T-cell (primary cell): ENCODE measurements around the gene FOXG1. TPM values are rescaled to one million over a fixed set of nuclear protein-coding genes. Genes with fewer than 3 reads are reported as not detected.

ENCODE experiments used
- ATAC-seq, 4 experiments: fragments of 200-7000 bp in 3 of 4; fragments of 150-1000 bp in 1 of 4; cut with Tn5 transposase; replicated peaks in 1 of 4; 1 replicate in 3 of 4; 2 replicates in 1 of 4; pipeline ENCODE4 v1.10.0; 2021; ENCODE audit warnings: moderate library complexity in 3 of 4, mild to moderate bottlenecking in 2 of 4, moderate number of reproducible peaks in 1 of 4
- CTCF ChIA-PET, 2 donors: fragments of 300-600 bp; sonication (Branson Sonifier 250); formaldehyde crosslinking; loops; one replicate each; lab custom pipeline; 2022; ENCODE audit warnings: antibody characterized with exemption in 2 of 2; lab: Charles Lee
- POLR2A ChIA-PET, 2 donors: fragments of 300-600 bp; sonication (Branson Sonifier 250); formaldehyde crosslinking; loops; one replicate each; lab custom pipeline; 2022; ENCODE audit warnings: antibody characterized with exemption in 2 of 2; lab: Charles Lee
- DNase-seq, 35 experiments: peaks; one replicate each; pipeline versions ENCODE4 v3.0.0 to v3.0.0-alpha.2; 2013 to 2023
- H3K27ac ChIP-seq: one replicate; pipeline ENCODE4 v1.5.1; 2013; ENCODE audit warnings: low read length
- H3K27me3 ChIP-seq, 2 experiments: replicated peaks in 1 of 2; 1 replicate in 1 of 2; 2 replicates in 1 of 2; pipeline versions ENCODE4 v1.6.1 to v1.7.0; 2013; ENCODE audit warnings: low read length in 1 of 2, mixed read lengths in 1 of 2; ENCODE audit not compliant: control insufficient read depth in 2 of 2, insufficient read depth in 2 of 2; ENCODE audit errors: extremely low read depth in 1 of 2
- H3K36me3 ChIP-seq, 2 donors: 1 replicate in 1 of 2; 2 replicates in 1 of 2; pipeline versions ENCODE4 v1.6.1 to v1.7.0; 2013; ENCODE audit warnings: low read length in 1 of 2; ENCODE audit not compliant: control insufficient read depth in 2 of 2, insufficient read depth in 1 of 2; ENCODE audit errors: extremely low read depth in 1 of 2
- H3K4me1 ChIP-seq, 2 experiments: 1 replicate in 1 of 2; 2 replicates in 1 of 2; pipeline versions ENCODE4 v1.6.1 to v1.7.0; 2013; ENCODE audit warnings: low read length in 2 of 2, mixed read lengths in 1 of 2; ENCODE audit not compliant: insufficient read depth in 2 of 2, control insufficient read depth in 1 of 2; ENCODE audit errors: extremely low read depth in 1 of 2
- H3K4me3 ChIP-seq, 2 donors: 1 replicate in 1 of 2; 2 replicates in 1 of 2; pipeline versions ENCODE4 v1.5.1 to v1.7.0; 2013; ENCODE audit warnings: mild to moderate bottlenecking in 2 of 2, low read length in 1 of 2, moderate library complexity in 1 of 2; ENCODE audit not compliant: control insufficient read depth in 1 of 2; ENCODE audit errors: extremely low read depth in 1 of 2
- H3K9me3 ChIP-seq: 2 replicates; pipeline ENCODE4 v1.7.0; 2013
- H3K27ac Mint-ChIP-seq, 2 donors: one replicate each; pipeline ENCODE4 v1.8.0; 2020 to 2021; ENCODE audit warnings: mild to moderate bottlenecking in 2 of 2, mixed read lengths in 2 of 2
- H3K27me3 Mint-ChIP-seq, 2 donors: one replicate each; pipeline ENCODE4 v1.8.0; 2021 to 2022; ENCODE audit warnings: mixed read lengths in 2 of 2
- H3K36me3 Mint-ChIP-seq: one replicate; pipeline ENCODE4 v1.8.0; 2021; ENCODE audit warnings: mixed read lengths
- H3K4me1 Mint-ChIP-seq, 3 donors: one replicate each; pipeline ENCODE4 v1.8.0; 2020 to 2022; ENCODE audit warnings: mixed read lengths in 3 of 3, mild to moderate bottlenecking in 1 of 3
- H3K4me3 Mint-ChIP-seq, 3 donors: one replicate each; pipeline ENCODE4 v1.8.0; 2020 to 2022; ENCODE audit warnings: mild to moderate bottlenecking in 3 of 3, mixed read lengths in 3 of 3, moderate library complexity in 3 of 3
- H3K9me3 Mint-ChIP-seq, 3 donors: one replicate each; pipeline ENCODE4 v1.8.0; 2020 to 2022; ENCODE audit warnings: mixed read lengths in 3 of 3
- WGBS: methylation state at CpG from one replicate; pipeline ENCODE4 v1.1.5; 2013; ENCODE audit warnings: missing lambda C conversion rate; ENCODE audit not compliant: insufficient coverage; 5-methylcytosine and 5-hydroxymethylcytosine counted together
- total RNA-seq, 35 experiments: library from RNA in 6 of 35; stranded (reverse) in 6 of 35; fragments of 120-200 nt in 1 of 35; gene quantifications; one replicate each; pipeline versions ENCODE4 v1.2.1 to v1.2.4 and lab custom pipeline; 2013 to 2026

Gene FOXG1
- total RNA-seq, 5 donors from 2014 or later (not counting 1 experiment from before 2014, with no cell fraction given), result not detected

GRCh38 chr14:28807518-28807917 lies 40.9 kb downstream of the FOXG1 start:
- H3K36me3 Mint-ChIP-seq, result no peaks in the 10 kb centered on the region
- peaks cover 17 to 28% (median 23%) of the 10 kb centered on the region in 3 donors for H3K9me3 Mint-ChIP-seq
- no peaks in the 10 kb centered on the region for H3K4me1 Mint-ChIP-seq

GRCh38 chr14:28813810-28814209 lies 47.2 kb downstream of the FOXG1 start:
- Histone ChIP-seq H3K27ac (no peak overlapping the region), H3K4me1 (no peaks in the 10 kb centered on the region), H3K9me3 (no peaks in the 10 kb centered on the region), H3K36me3 (no peaks in the 10 kb centered on the region), H3K4me3 (no peak overlapping the region), H3K27me3 (no peaks in the 10 kb centered on the region)
- Mint-ChIP-seq H3K4me1 (no peaks in the 10 kb centered on the region), H3K4me3 (no peak overlapping the region), H3K27ac (no peak overlapping the region), H3K27me3 (no peaks in the 10 kb centered on the region), H3K9me3 (peaks cover 12 to 18% (median 13%) of the 10 kb centered on the region in 3 donors), H3K36me3 (no peaks in the 10 kb centered on the region)
- ChIA-PET CTCF (no interaction called here), POLR2A (no interaction called here)
- WGBS, result no CpG with 5 or more reads among the region's 3 CpGs
- DNase-seq, result no peak
- ATAC-seq, result no peak

More at GRCh38 chr14:28807518-28807917, 40.9 kb downstream of the FOXG1 start:
- no peak overlapping the region for H3K27ac Mint-ChIP-seq
- Histone ChIP-seq H3K4me3 (no peak overlapping the region), H3K27me3 (no peaks in the 10 kb centered on the region), H3K36me3 (no peaks in the 10 kb centered on the region), H3K4me1 (no peaks in the 10 kb centered on the region), H3K9me3 (no peaks in the 10 kb centered on the region), H3K27ac (no peak overlapping the region)
- CTCF ChIA-PET, result interaction anchor here in 1 of 2 donors (0.6 kb wide), 1 partner anchor 246 kb away, joined by 4 read pairs; no protein-coding TSS in a partner anchor
- POLR2A ChIA-PET, result no interaction called here
- no peaks in the 10 kb centered on the region for H3K27me3 Mint-ChIP-seq
- DNase-seq (no peak), ATAC-seq (no peak)
- no peak overlapping the region for H3K4me3 Mint-ChIP-seq
- WGBS, result no CpG with 5 or more reads among the region's 1 CpG
